ENCODE data around the gene BPIFB6. TPM values are rescaled to one million over a fixed set of nuclear protein-coding genes. Genes with fewer than 3 reads are reported as not detected.

BPIFB6 gene
- total RNA-seq, 1 experiment from 2014 or later = not detected

DNA sequence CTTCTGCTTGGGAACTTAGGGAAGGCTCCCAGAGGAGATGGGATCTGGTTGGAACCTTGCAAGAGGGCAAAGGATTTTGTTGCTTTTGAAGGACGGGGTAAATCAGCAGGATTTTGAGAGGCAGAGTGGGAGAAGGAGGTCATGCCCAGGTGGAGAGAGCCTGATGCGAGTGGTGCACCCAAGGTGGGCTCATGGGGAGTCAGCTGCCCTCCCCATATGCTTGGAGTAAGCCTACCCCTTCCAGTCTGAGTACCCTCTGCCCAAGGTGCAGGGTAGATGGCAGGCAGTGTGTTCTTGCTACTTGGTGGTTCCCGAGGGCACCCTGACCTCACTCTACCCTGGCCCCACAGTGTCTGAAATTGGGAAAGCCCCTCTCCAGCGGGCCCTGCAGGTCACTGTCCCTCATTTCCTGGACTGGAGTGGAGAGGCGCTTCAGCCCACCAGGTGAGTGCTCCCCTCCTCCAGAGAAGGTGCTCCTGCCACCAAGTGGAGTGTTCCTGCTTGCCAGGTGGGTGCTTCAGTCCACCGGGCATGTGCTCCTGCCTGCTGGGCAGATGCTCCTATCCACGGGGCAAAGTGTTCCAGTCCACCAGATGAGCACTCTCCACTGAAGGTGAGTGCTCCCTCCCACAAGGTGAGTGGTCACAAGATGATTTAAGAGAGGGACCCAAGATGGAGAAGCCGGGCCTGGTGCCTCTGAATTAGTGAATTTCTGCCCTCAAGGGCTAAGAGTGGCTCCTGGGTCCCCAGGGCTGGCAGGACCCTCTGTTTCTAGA lies 20.6 kb upstream of the BPIFB6 start:
- Histone ChIP-seq H3K27ac (ENCODE audit: low read length) (no peak overlapping the region), H3K4me1 (ENCODE audit: low read length) (no peaks in the 10 kb centered on the region), H2AFZ (ENCODE audit: low read length) (no peak overlapping the region), H3K9me2 (replicated peaks; ENCODE audit: insufficient read depth, low read length) (no peaks in the 10 kb centered on the region), H3K9me3 (ENCODE audit: low read length) (no peaks in the 10 kb centered on the region), H3K4me3 (ENCODE audit: low read length) (no peak overlapping the region), H3K4me2 (ENCODE audit: low read depth, low read length, poor library complexity, severe bottlenecking) (no peak overlapping the region), H3K79me2 (ENCODE audit: low read length) (no peaks in the 10 kb centered on the region), H3K27me3 (ENCODE audit: low read length) (no peaks in the 10 kb centered on the region), H4K20me1 (ENCODE audit: insufficient read depth, low read depth, low read length) (no peaks in the 10 kb centered on the region), H3K9ac (ENCODE audit: low read length) (no peak overlapping the region), H3K36me3 (ENCODE audit: insufficient read depth, low read length) (no peaks in the 10 kb centered on the region)
- DNase-seq = no peak

DNA sequence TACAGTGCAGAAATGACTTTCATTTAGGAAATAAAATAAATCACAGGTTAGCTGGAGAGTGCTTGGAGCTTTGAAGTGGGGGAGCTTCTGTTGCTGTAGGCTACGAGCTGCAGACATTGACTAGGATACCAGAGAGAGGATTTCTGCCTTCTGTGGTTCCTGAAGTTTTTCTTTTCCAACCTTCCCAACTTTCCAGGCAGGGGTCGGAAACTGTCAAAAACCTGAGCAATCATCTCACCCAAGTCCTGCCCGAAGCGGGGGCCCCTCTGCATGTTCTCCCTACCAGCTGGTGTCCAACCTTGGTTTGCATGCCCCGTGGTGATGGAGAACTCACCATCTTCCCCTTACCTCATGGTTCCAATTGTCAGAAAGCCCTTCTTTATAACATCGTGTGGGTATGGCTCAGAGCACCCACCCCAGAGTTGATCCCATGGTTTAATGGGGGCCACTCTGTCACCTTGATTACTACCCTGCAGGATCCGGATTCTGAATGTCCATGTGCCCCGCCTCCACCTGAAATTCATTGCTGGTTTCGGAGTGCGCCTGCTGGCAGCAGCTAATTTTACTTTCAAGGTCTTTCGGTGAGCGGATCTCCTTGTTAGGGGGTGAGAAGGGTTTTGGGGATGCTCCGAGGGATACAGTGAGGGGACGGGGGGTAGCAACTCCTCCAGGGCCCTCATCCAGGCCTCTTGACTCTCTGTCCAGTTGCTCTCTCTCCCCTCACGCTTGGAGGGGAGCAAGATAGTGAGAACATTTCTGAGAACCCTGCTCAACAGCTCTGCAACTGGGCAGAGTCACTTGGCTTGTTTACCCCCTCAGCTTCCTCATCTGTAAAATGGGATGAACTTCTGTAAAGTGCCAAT lies 18.9 kb upstream of the BPIFB6 start:
- no peaks in the 10 kb centered on the region for H4K20me1 ChIP-seq (ENCODE audit: insufficient read depth, low read depth, low read length)
- H3K4me1 ChIP-seq (ENCODE audit: low read length) = no peaks in the 10 kb centered on the region
- no peak overlapping the region for H3K4me3 ChIP-seq (ENCODE audit: low read length)
- DNase-seq = no peak
- H3K9ac ChIP-seq (ENCODE audit: low read length) = no peak overlapping the region
- H2AFZ ChIP-seq (ENCODE audit: low read length) = no peak overlapping the region
- no peak overlapping the region for H3K4me2 ChIP-seq (ENCODE audit: low read depth, low read length, poor library complexity, severe bottlenecking)
- H3K36me3 ChIP-seq (ENCODE audit: insufficient read depth, low read length) = no peaks in the 10 kb centered on the region
- H3K79me2 ChIP-seq (ENCODE audit: low read length) = no peaks in the 10 kb centered on the region
- no peaks in the 10 kb centered on the region for H3K9me3 ChIP-seq (ENCODE audit: low read length)
- no peaks in the 10 kb centered on the region for H3K27me3 ChIP-seq (ENCODE audit: low read length)
- no peaks in the 10 kb centered on the region for H3K9me2 ChIP-seq (replicated peaks; ENCODE audit: insufficient read depth, low read length)
- no peak overlapping the region for H3K27ac ChIP-seq (ENCODE audit: low read length)

DNA sequence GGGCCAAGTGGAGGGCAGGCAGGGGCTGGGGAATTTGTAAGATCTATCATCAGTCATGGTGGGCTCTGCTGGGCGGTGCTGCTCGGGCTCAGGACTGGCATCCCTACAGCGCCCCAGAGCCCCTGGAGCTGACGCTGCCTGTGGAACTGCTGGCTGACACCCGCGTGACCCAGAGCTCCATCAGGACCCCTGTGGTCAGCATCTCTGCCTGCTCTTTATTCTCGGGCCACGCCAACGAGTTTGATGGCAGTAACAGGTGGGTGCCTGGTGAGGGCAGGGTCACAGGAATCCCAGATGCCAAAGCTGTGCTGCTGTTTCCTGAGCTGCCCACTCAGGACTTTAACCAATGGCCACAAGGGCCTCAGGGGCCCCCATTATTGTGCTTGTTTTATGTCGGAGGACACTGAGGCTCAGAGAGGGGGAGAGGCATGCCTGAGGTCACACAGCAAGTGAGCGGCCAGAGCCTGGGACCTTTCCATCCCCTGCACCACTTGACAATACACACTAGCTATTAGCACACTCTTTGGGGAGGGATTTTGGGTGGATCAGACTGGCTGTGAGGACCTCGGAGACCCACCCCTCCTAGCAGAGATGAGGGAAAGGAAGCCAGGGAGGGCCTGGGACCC lies 17.6 kb upstream of the BPIFB6 start:
- no peak for DNase-seq
- H3K9ac ChIP-seq (ENCODE audit: low read length) = no peak overlapping the region
- no peaks in the 10 kb centered on the region for H3K36me3 ChIP-seq (ENCODE audit: insufficient read depth, low read length)
- no peaks in the 10 kb centered on the region for H4K20me1 ChIP-seq (ENCODE audit: insufficient read depth, low read depth, low read length)
- no peak overlapping the region for H3K4me3 ChIP-seq (ENCODE audit: low read length)
- H3K79me2 ChIP-seq (ENCODE audit: low read length) = no peaks in the 10 kb centered on the region
- H3K9me2 ChIP-seq (replicated peaks; ENCODE audit: insufficient read depth, low read length) = no peaks in the 10 kb centered on the region
- no peak overlapping the region for H3K27ac ChIP-seq (ENCODE audit: low read length)
- H3K4me1 ChIP-seq (ENCODE audit: low read length) = no peaks in the 10 kb centered on the region
- no peaks in the 10 kb centered on the region for H3K27me3 ChIP-seq (ENCODE audit: low read length)
- no peak overlapping the region for H3K4me2 ChIP-seq (ENCODE audit: low read depth, low read length, poor library complexity, severe bottlenecking)
- no peaks in the 10 kb centered on the region for H3K9me3 ChIP-seq (ENCODE audit: low read length)
- H2AFZ ChIP-seq (ENCODE audit: low read length) = no peak overlapping the region

DNA sequence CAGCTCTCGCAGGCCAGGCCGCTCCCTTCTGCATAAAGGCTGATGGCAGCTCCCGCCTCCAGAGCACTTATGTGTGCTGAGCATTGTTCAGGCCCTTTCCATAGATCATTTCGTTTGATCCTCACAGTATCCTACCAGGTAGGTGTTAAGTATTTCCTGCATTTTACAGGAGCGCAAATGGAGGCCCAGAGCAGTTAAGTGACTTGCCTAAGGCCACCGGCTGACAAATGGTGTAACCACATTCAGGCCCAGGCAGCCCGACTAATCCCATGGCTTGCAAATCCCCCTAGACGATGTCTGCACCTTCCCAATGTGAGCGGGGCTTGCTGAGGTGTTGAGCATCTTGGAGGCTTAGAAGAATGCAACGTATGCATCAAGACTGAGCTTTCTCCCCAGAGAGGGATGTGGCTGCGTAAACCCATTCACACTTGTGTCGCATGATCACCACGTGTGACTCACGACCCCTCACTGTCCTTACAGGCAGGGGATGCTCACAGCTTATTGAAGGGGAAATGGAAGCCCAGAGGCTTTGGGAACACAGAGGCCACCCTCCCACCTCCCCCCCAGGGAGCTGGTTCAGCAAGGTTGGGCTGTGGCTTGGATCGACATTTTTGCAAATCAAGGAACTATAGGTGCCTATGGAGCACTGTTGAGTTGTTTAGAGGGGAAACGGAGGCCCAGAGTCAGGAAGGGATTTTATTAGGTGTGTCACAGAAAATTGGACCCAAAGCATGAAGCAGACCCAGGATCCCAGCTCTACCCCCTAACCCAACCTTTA lies 16.9 kb upstream of the BPIFB6 start:
- H3K4me3 ChIP-seq (ENCODE audit: low read length) = no peak overlapping the region
- H4K20me1 ChIP-seq (ENCODE audit: insufficient read depth, low read depth, low read length) = no peaks in the 10 kb centered on the region
- no peaks in the 10 kb centered on the region for H3K9me2 ChIP-seq (replicated peaks; ENCODE audit: insufficient read depth, low read length)
- H3K79me2 ChIP-seq (ENCODE audit: low read length) = no peaks in the 10 kb centered on the region
- H3K4me2 ChIP-seq (ENCODE audit: low read depth, low read length, poor library complexity, severe bottlenecking) = no peak overlapping the region
- H3K4me1 ChIP-seq (ENCODE audit: low read length) = no peaks in the 10 kb centered on the region
- H3K27me3 ChIP-seq (ENCODE audit: low read length) = no peaks in the 10 kb centered on the region
- no peak overlapping the region for H2AFZ ChIP-seq (ENCODE audit: low read length)
- no peak overlapping the region for H3K27ac ChIP-seq (ENCODE audit: low read length)
- no peak for DNase-seq
- H3K9ac ChIP-seq (ENCODE audit: low read length) = no peak overlapping the region
- H3K36me3 ChIP-seq (ENCODE audit: insufficient read depth, low read length) = no peaks in the 10 kb centered on the region
- H3K9me3 ChIP-seq (ENCODE audit: low read length) = no peaks in the 10 kb centered on the region

DNA sequence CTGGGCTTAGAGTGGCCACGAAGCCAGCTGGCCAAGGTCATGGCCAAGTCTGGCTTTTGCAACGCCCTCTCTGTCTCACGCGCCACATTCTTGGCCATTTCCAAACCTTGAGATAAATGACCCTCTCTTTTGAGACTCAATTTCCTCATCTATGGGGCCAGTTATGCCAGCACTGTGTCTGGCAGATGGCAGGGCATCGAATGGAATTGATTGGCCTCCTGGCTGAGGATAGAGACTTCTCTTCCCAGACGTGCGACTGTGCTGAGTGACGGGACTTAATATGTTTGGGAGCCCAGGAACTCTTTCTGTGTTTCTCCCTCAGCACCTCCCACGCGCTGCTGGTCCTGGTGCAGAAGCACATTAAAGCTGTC lies 16.3 kb upstream of the BPIFB6 start:
- H3K4me1 ChIP-seq (ENCODE audit: low read length) = no peaks in the 10 kb centered on the region
- no peak overlapping the region for H3K27ac ChIP-seq (ENCODE audit: low read length)
- H3K4me2 ChIP-seq (ENCODE audit: low read depth, low read length, poor library complexity, severe bottlenecking) = no peak overlapping the region
- H3K36me3 ChIP-seq (ENCODE audit: insufficient read depth, low read length) = no peaks in the 10 kb centered on the region
- H4K20me1 ChIP-seq (ENCODE audit: insufficient read depth, low read depth, low read length) = no peaks in the 10 kb centered on the region
- H2AFZ ChIP-seq (ENCODE audit: low read length) = no peak overlapping the region
- no peaks in the 10 kb centered on the region for H3K79me2 ChIP-seq (ENCODE audit: low read length)
- no peaks in the 10 kb centered on the region for H3K9me3 ChIP-seq (ENCODE audit: low read length)
- DNase-seq = no peak
- H3K9me2 ChIP-seq (replicated peaks; ENCODE audit: insufficient read depth, low read length) = no peaks in the 10 kb centered on the region
- H3K9ac ChIP-seq (ENCODE audit: low read length) = no peak overlapping the region
- no peaks in the 10 kb centered on the region for H3K27me3 ChIP-seq (ENCODE audit: low read length)
- no peak overlapping the region for H3K4me3 ChIP-seq (ENCODE audit: low read length)

DNA sequence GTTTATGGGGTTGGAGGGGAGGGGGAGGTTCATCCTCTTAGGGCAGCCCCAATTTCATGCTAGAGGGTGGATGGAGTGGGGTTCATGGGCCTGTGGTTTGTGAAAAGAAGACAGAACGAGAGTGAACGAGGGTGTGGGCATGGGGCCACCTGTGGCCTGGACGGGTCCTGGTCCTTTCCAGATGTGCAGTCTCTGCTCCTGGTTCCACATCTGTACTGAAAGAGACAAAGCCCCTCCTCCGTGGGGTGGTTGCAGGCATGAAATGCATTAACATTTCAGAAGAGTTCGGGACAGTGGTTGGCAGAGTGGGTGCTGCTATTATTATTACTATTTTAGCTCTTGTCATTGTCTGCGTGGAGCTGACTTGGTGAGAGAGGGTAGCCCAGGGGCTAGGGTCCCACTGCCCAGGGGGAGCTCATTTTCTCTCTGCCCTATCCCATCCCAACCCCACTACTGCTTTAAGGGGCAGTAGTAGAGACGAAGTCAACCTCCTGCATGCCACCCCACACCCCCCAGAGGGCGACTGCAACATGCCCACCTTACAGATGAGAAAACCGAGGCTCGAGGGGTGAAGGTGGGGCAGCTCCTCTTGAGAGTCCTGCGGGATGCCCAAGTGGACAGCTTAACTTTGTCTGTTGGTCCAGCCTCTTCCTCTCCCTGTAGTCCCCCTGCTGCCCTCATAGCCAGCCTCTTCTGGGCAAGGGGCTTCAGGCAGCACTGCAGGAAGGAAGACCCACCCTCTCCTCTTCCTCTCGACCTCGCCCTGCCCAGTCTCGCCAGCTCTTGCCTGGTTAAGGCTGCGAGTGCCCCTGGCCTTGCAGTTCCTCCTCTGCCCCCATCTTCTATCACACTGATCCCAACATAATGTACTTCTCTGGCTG lies 15.5 kb upstream of the BPIFB6 start:
- H2AFZ ChIP-seq (ENCODE audit: low read length) = no peak overlapping the region
- DNase-seq = no peak
- no peaks in the 10 kb centered on the region for H3K4me1 ChIP-seq (ENCODE audit: low read length)
- no peak overlapping the region for H3K4me3 ChIP-seq (ENCODE audit: low read length)
- no peak overlapping the region for H3K4me2 ChIP-seq (ENCODE audit: low read depth, low read length, poor library complexity, severe bottlenecking)
- no peaks in the 10 kb centered on the region for H3K9me3 ChIP-seq (ENCODE audit: low read length)
- no peak overlapping the region for H3K27ac ChIP-seq (ENCODE audit: low read length)
- H3K36me3 ChIP-seq (ENCODE audit: insufficient read depth, low read length) = no peaks in the 10 kb centered on the region
- no peaks in the 10 kb centered on the region for H3K9me2 ChIP-seq (replicated peaks; ENCODE audit: insufficient read depth, low read length)
- no peaks in the 10 kb centered on the region for H4K20me1 ChIP-seq (ENCODE audit: insufficient read depth, low read depth, low read length)
- no peaks in the 10 kb centered on the region for H3K79me2 ChIP-seq (ENCODE audit: low read length)
- H3K9ac ChIP-seq (ENCODE audit: low read length) = no peak overlapping the region
- H3K27me3 ChIP-seq (ENCODE audit: low read length) = no peaks in the 10 kb centered on the region

DNA sequence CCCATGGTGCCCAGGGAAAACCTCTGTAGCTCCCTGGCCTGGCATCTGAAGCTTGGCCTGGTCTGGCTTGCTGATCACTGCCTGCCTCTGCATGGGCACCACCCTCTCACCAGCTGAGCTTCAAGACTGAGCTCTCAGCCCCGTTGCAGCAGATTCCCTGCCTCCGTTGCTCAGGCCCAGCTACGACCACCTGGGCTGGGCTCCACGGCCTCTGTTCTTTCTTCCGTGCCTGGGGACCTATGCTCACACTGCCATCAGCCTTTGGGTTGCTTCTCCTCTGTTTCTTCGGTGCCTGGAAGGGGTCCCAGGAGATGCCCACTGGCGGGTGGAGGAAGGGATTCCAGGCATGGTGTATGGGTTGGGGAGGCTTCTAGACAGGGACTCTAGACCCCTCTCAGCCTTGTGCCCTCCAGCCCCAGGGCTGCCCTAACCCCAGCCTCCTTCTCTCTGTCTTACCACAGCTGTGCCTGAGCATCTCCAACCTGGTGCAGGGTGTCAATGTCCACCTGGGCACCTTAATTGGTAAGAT lies 14.8 kb upstream of the BPIFB6 start:
- no peak overlapping the region for H3K4me2 ChIP-seq (ENCODE audit: low read depth, low read length, poor library complexity, severe bottlenecking)
- no peaks in the 10 kb centered on the region for H4K20me1 ChIP-seq (ENCODE audit: insufficient read depth, low read depth, low read length)
- H3K36me3 ChIP-seq (ENCODE audit: insufficient read depth, low read length) = no peaks in the 10 kb centered on the region
- no peak overlapping the region for H3K4me3 ChIP-seq (ENCODE audit: low read length)
- H3K27ac ChIP-seq (ENCODE audit: low read length) = no peak overlapping the region
- H2AFZ ChIP-seq (ENCODE audit: low read length) = no peak overlapping the region
- H3K9ac ChIP-seq (ENCODE audit: low read length) = no peak overlapping the region
- no peak for DNase-seq
- no peaks in the 10 kb centered on the region for H3K4me1 ChIP-seq (ENCODE audit: low read length)
- H3K27me3 ChIP-seq (ENCODE audit: low read length) = no peaks in the 10 kb centered on the region
- H3K9me3 ChIP-seq (ENCODE audit: low read length) = no peaks in the 10 kb centered on the region
- H3K79me2 ChIP-seq (ENCODE audit: low read length) = no peaks in the 10 kb centered on the region
- no peaks in the 10 kb centered on the region for H3K9me2 ChIP-seq (replicated peaks; ENCODE audit: insufficient read depth, low read length)

Data from Karpas-422 (cell line).